Stimulated activated CD8-positive, alpha-beta memory T cell treated with anti-CD3 and anti-CD28 coated beads, Interleukin-12 subunit alpha, Interleukin-12 subunit beta, amount 100 ng/mL, for 24 hours (primary cell): Measurements from ENCODE around the gene TNFRSF1B.

Experiments used
- DNase-seq: peaks from one replicate; pipeline ENCODE4 v3.0.0-alpha.2; 2020; ENCODE audit errors: extremely low read depth

The TNFRSF1B gene

DNA sequence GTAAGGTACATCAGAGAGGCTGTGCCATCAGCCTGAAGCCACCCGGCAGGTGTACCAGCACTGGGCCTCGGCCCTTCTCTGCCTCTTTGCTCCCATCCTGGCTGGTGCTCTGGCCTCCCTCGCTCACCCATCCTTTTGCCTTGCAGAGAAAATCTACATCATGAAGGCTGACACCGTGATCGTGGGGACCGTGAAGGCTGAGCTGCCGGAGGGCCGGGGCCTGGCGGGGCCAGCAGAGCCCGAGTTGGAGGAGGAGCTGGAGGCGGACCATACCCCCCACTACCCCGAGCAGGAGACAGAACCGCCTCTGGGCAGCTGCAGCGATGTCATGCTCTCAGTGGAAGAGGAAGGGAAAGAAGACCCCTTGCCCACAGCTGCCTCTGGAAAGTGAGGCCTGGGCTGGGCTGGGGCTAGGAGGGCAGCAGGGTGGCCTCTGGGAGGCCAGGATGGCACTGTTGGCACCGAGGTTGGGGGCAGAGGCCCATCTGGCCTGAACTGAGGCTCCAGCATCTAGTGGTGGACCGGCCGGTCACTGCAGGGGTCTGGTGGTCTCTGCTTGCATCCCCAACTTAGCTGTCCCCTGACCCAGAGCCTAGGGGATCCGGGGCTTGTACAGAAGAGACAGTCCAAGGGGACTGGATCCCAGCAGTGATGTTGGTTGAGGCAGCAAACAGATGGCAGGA lies 24.5 kb upstream of the TNFRSF1B start:
- no peak for DNase-seq

DNA sequence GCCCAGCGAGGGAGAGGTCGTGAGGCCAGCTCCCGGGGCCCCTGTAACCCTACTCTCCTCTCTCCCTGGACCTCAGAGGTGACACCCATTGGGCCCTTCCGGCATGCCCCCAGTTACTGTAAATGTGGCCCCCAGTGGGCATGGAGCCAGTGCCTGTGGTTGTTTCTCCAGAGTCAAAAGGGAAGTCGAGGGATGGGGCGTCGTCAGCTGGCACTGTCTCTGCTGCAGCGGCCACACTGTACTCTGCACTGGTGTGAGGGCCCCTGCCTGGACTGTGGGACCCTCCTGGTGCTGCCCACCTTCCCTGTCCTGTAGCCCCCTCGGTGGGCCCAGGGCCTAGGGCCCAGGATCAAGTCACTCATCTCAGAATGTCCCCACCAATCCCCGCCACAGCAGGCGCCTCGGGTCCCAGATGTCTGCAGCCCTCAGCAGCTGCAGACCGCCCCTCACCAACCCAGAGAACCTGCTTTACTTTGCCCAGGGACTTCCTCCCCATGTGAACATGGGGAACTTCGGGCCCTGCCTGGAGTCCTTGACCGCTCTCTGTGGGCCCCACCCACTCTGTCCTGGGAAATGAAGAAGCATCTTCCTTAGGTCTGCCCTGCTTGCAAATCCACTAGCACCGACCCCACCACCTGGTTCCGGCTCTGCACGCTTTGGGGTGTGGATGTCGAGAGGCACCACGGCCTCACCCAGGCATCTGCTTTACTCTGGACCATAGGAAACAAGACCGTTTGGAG lies 23.7 kb upstream of the TNFRSF1B start:
- DNase-seq: no peak

DNA sequence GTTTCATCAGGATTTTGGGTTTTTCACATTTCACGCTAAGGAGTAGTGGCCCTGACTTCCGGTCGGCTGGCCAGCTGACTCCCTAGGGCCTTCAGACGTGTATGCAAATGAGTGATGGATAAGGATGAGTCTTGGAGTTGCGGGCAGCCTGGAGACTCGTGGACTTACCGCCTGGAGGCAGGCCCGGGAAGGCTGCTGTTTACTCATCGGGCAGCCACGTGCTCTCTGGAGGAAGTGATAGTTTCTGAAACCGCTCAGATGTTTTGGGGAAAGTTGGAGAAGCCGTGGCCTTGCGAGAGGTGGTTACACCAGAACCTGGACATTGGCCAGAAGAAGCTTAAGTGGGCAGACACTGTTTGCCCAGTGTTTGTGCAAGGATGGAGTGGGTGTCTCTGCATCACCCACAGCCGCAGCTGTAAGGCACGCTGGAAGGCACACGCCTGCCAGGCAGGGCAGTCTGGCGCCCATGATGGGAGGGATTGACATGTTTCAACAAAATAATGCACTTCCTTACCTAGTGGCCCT lies 23.1 kb upstream of the TNFRSF1B start:
- no peak for DNase-seq

DNA sequence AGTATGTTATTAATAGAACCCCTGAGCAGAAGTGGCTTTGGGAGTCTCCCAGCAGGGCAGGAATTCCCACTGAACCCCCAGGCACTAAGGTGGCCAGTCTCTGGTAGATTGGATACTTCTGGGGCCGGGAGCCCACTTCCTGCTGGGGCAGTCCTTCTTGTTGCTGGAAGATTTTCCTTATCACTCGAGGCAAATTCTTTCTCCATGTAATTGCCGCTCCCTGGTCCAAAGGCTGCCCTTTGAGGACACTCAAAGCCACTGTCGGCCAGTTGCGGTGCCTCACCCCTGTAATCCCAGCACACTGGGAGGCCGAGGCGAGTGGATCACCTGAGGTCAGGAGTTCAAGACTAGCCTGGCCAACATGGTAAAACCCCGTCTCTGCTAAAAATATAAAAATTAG lies 22.6 kb upstream of the TNFRSF1B start:
- DNase-seq: no peak

DNA sequence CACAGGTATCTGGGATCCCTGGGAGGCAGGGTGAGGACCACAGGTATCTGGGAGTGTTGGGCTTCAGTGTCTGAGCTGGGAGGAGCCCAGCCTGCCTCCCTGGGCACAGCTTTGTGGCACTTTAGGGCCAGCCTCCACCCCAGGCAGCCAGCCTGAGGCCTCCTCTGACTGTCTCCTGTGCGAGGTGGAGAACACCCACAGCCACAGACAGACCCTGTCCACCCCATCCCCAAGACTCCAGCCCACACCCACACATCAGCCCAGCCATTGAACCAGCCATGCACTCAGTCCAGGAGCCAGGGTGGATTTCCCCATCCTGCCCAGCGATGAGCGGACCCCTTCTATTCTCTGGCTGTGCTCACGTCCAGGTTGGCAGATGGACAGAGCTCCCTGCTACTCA lies 21.8 kb upstream of the TNFRSF1B start:
- no peak for DNase-seq

DNA sequence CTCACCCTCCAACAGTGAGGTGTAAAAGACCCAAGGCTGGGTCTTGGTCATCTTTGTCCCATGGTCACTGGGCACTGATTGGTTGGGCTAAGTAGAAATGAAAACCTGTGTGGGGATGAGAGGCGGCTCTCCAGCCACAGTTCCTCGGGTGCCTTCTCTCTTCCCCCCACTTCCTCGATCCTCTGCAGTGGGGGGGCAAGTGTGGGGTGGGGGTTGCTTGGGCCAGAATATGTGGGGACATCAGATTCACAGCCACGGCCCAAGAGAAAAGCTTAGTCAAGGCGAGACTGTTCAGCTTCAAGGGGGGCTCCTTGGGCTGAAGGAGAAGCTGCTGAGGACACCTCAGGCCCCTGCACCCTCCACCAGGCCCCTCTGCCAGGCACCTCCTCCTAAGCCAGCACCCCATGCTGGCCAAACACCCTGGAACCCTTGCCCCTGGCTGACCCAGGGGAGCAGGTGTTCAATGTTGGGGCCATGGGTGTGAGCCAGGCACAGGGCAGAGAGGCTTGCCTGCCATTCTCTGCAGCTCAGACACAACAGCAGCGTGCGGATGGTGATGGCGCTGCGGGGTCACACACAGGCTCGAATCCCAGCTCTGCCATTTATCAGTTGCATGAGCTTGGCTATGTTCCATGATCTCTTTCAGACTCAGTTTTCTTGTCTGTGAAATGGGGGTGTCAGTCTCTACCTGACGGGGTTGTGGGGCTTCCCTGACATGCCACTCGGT lies 21.0 kb upstream of the TNFRSF1B start:
- DNase-seq: no peak

DNA sequence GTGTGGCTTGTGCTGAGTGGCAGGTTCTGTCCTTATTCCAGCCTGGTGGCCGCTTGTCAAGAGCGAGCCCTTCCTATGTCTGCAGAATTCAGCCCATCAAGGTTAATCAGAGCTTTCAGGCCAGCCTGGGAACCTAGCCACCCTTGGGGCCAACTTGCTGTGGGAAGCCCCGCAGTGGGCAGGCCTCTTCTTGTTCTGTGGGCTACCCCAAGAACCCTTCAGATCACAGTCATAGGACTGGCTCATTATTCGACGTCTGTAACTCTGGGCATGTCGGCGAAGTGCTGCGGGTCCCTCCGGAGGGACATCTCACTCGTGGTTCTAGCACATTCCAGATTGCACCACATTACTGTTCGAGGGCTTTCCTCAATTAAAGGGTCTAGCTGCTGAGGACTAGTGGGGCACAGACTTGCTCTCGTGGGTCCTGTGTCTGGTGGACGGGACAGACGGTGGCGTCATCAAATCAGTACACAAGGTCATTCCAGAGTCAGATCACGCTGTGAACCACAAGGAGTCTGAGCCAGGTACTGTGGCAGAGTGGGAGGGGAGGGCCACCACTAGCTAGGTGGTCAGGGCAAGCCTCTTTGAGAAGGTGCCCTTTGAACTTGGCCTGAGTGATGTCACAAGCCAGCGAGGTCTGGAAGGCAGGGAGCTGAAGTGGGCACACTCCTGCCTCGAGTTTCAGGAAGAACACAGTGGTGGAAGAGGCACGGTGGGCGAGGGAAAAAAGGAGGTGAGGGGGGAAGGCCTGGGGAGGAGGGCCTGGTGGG lies 20.3 kb upstream of the TNFRSF1B start:
- DNase-seq: no peak

DNA sequence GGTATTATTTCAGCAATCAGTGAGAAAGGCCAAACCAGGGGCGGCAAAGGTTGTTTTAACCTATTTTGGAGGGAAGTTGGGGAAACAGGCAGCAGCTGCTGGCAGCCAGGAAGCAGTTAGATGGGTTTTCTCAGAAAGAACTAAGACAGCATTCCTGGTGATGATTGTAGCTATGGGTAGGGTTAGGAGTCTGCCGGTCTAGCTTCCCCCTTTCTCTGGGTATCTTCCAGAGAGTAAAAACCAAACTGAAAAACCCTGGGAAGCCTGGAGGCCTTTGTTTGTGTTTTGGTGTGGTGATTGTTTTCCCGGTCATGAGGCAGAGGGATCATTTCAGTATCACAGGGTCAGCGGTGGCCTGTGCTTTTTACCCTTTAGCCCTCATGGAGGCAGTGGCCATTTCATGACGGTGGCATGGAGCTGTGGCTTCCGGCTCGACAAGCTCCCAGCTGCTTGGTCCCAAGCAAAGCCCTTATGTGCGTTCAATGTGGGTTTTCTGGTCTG lies 19.5 kb upstream of the TNFRSF1B start:
- no peak for DNase-seq

DNA sequence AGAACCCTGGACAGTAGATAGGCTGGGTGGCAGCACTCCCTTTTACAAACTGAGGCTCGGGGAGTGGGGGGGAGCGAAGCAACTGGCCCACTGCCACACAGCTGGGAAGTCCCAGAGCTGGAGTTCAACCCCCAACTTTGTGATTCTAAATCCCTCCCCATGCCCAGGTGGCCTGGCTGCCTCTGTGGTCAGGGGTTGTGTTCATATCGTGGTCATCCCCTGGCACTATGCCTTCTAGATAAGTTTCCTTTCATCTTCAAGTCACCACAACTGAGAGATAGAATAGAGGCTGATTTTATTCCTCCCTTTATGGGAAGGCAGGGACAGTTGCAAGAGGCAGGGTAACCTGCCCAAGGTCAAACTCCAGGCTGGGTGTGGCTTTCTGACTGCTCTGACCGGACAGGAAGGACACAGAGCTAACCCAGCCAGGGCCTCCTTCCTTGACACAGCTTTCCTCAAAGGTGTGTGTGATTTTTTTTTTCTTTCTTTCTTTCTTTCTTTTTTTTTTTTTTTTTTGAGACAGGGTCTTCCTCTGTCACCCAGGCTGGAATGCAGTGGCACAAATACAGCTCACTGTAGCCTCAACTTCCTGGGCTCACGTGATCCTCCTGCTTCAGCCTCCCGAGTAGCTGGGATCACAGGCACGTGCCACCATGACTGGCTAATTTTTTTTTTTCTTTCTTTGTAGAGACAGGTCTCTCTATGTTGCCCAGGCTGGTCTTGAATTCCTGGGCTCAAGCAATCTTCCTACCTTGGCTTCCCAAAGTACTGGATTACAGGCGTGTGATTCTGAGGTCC lies 18.4 kb upstream of the TNFRSF1B start:
- DNase-seq: no peak

DNA sequence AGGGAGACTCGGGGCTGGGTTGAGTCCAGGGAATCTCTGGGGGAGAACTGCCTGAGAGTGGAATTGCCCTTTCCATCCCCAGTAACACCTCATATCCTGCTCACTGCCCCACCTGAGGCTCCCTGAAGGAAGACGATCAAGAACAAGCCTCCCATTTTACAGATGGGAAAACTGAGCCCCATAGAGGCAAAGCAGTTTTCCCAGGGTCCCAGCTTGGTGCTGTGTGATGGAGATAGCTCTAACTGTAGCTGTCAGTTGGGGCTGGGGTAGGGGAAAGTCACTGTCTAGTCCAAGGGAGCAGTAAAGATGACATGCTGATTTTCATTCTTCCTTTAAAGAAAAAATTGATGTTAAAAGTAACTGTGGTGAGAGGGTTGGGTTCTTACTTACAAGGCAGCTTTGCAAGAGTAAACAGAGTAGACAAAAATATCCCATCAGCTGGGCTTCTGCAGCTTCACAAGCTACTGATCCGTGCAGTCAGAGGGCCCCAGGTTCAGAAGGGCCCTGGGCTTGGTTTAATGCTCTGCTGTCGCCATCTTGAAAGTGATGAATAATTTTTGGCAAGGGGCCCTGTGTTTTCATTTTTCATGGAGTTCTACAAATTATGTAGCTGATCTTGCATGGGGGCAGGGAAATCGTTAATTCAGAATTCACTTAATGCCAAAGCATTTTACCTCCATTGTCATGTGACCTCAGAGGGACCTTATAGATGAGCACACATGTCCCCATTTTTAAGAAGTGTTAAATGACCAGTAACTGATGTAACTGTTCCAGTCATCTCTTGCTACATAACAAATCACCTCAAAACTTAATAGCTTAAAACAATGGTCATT lies 17.6 kb upstream of the TNFRSF1B start:
- no peak for DNase-seq

DNA sequence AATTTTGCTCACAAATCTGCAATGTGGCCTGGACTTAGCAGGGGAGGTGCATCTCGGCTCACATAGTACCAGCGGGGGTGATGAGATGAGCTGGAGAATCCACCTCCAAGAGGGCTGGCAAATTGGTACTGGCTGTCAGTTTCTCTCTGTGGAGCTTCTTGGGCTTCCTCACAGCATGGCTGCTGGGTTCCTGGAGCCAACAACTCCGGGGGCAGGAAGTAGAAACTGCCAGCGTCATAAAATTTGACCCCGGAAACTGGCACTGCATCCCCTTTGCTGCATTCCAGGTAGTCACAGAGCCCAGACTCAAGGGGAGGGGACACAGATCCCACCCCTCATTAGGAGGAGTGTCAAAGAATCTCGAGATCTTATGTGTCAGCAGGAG lies 17.0 kb upstream of the TNFRSF1B start:
- no peak for DNase-seq

DNA sequence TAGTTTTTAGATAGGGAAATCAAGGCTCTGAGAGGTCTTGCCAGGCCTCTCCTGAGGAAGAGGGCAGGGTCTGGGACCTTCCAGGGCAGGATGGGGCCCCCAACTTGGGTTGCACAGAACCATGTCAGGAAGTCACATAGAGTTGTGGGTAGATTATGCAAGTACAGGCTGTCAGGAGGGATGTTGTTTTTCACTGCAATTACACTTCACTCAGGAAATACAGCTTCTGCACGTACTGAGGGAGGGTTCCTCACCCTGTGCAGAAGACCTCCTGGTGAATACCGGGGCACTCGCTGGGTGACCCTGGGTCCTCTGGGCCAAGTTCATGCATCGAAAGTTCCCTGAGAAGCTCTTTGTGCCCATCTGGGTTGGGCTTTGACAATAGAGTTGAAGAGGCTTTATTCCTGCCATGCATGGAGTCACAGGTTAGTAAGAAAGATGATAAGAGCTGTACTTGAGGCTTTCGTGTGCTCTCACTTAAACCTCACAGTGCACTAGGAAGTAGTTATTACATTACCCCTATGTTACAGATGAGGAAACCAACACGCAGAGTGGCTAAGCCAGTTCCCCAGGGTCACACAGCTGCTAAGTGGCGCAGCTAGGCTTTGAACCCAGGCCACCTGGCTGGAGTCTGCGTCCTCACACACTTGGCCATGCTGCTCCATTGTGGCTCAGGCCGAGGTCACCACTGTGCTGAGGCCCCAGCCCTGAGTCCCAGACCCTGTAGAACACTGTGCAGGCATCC lies 16.2 kb upstream of the TNFRSF1B start:
- no peak for DNase-seq

DNA sequence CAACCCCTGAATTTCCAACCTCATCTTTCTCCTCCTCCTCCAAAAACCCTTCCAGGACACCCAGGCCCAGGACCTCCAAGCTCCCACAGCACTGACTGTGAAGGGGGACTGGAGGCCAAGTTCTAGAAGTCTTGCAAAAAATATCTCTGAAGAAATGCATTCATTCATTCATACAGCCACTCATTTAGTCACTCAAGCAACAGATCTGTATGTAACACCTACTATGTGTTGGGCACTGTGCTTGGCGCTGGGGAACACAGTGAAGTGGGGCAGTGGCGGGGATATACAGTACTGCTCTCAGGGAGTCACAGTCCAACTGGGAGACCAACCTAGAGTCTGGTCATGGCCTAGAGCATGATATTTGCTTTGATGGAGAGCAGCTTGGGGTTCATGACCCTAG lies 15.3 kb upstream of the TNFRSF1B start:
- no peak for DNase-seq

DNA sequence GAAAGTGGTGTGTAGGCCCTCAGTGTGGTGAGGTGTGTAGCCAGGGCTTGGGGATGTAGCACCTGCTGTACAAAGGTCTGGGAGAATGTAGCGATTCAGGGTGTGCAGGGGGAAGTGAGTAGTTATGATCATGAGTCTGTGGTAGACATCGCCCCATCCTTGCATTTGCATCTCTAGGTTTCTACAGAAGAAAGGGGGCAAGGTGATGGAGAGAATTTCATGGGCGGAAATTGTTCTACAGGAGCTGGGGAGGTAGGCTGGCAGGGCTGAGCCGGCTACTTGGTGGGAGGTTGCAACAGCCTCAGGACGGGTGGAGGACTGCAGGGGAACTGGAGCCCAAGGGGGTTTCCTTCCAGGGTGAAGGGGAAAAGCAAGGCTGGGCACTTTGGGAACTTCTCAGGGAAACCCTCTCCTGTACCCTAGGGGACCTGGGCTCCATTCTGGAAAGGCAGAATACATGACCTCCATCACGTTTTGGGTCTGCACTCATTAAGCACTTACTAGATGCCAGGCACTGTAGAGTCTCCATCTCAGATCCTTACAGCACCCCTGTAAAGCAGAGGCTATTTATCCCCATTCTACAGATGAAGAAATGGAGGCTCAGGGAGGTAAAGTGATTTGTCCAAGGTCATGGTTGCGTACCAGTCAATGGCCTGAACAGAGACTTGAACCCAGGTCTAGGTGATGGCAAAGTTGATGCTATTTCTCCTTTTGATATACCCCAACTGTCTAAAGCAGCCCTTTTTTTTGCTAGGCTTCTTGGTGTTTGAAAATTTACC lies 14.5 kb upstream of the TNFRSF1B start:
- DNase-seq: no peak

DNA sequence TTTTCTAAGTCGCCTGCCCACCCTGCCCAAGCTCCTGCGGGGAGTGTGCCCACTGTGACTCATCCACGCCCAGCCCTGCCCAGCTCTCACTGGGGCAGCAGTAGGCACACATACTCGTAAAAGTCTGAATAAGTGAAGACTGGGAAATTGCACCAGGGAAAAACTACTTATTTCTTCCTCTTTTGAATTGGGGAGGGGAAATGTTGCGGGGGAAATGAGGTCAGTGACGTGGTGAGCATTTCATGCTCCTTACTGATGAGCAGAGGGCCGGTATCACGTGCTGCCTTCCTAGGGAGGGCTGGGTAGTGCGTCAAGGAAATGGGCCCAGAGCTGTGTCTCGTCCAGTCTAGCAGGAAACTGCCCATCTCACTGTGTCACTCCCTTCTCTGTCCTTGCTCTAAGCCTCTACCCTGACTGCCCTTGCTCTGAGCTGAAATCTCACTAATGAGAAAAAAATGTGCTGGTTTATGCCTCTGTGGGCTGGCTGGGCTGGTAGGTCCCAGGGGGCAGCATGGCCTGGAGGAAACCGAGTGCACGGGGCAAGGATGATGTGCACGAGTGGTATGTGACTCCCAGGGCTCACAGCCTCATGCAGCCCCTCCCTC lies 13.5 kb upstream of the TNFRSF1B start:
- no peak for DNase-seq

DNA sequence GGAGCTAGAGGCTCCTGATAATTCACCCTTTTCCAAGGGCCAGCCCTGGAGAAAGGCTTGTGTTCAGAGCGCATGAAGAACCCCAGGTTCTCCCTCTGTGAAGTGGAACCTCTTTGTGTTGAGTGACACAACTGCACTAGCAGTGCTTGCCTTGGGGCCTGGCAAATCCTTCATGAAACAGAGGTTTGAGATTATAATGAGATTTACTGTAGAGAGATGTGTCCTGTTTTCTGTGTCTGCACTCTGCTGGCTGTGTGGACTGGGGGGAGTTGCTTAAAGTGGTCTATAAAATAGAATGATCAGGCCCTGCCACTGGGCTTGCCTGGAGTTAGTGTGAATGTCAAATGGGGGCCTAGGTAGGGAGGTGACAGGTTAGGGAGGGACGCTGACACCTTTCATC lies 11.5 kb upstream of the TNFRSF1B start:
- DNase-seq: no peak

DNA sequence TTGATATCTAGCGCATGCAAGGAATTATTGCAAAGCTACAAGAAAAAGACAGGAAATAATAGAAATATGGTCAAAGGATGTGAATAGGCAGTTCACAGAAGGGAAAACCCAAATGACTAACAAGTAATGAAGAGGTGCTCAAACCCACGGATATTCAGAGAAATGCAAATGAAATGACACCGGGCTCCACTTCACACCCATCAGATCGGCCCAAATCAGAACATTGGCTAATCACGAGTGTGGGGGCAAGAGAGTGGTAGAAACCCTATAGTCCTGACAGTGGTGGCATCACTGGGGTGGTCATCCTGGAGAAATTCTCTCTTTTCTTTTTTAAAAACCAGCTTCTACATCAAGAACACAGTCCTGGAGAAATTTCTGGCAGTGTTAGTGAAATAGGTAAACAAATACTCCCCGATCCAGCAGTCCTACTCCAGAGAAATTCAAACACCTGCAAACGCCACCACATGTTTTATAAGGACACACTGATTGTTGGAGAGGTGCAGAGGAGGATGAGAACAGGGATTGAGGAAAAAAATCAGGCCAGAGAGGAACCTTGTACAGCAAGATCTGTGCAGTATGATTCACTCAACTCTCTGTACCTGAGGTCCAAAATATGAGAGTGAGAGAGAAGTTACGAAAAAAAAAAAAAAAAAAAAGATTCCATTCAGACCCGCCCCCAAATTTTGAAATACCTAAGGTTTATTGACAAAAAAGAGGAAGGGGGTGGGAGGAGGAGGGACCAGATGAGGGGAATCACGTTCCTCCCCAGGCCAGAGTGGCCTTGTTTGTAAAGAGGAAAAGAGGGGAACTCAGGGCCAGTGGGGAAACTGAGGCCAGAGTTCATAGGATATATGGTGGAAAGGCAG lies 9.2 kb upstream of the TNFRSF1B start:
- DNase-seq: no peak
